DND-41 (cell line): ENCODE data around the gene RMND5A.

ENCODE experiments used
- CTCF ChIP-seq: IDR thresholded peaks from 2 replicates; pipeline ENCODE4 v1.5.1; 2012; ENCODE audit warnings: borderline replicate concordance, low read length, moderate library complexity, mild to moderate bottlenecking; ENCODE audit not compliant: poor library complexity, severe bottlenecking; ENCODE audit errors: extremely low read depth
- EZH2 ChIP-seq: IDR thresholded peaks from 3 replicates; pipeline ENCODE4 v1.6.1; 2012; ENCODE audit warnings: borderline replicate concordance, low read depth, mild to moderate bottlenecking, moderate library complexity, low read length, inconsistent platforms; ENCODE audit not compliant: severe bottlenecking

- no peak for TF ChIP-seq CTCF
- no peak for TF ChIP-seq EZH2
Measured at GRCh38 chr2:86752934-86753333, 32.8 kb downstream of the RMND5A start.
